Astrocyte (in vitro differentiated cells and primary cell): ENCODE data around the gene SPTBN1. TPM values are rescaled to one million over a fixed set of nuclear protein-coding genes. Genes with fewer than 3 reads are reported as not detected.

Source experiments
- DNase-seq: peaks from one replicate; pipeline ENCODE4 v3.0.0-alpha.2; 2010; ENCODE audit warnings: low read depth
- FAIRE-seq: peaks from 2 replicates; lab custom pipeline; 2011; peaks lifted over from hg19 to GRCh38; lab: Jason Lieb, UNC
- H2AFZ ChIP-seq: 2 replicates; pipeline ENCODE4 v1.6.0; 2012; ENCODE audit warnings: low read depth, low read length, inconsistent platforms
- H3K27ac ChIP-seq: 2 replicates; pipeline ENCODE4 v1.5.1; 2011; ENCODE audit warnings: low read depth, low read length, inconsistent platforms
- H3K27me3 ChIP-seq: 2 replicates; pipeline ENCODE4 v1.6.0; 2011; ENCODE audit warnings: low read length, inconsistent platforms; ENCODE audit not compliant: insufficient read depth
- H3K36me3 ChIP-seq: 2 replicates; pipeline ENCODE4 v1.5.1; 2011; ENCODE audit warnings: low read length, inconsistent platforms; ENCODE audit not compliant: insufficient read depth
- H3K4me1 ChIP-seq: 2 replicates; pipeline ENCODE4 v1.5.1; 2011; ENCODE audit warnings: low read length, inconsistent platforms; ENCODE audit not compliant: insufficient read depth
- H3K4me2 ChIP-seq: 2 replicates; pipeline ENCODE4 v1.6.0; 2012; ENCODE audit warnings: low read length, inconsistent platforms
- H3K4me3 ChIP-seq: 2 replicates; pipeline ENCODE4 v1.5.1; 2011; ENCODE audit warnings: low read depth, mild to moderate bottlenecking, low read length, inconsistent platforms; ENCODE audit not compliant: insufficient read depth
- H3K79me2 ChIP-seq: 2 replicates; pipeline ENCODE4 v1.6.0; 2012; ENCODE audit warnings: mild to moderate bottlenecking, low read length, inconsistent platforms; ENCODE audit not compliant: insufficient read depth
- H3K9ac ChIP-seq: 2 replicates; pipeline ENCODE4 v1.6.0; 2012; ENCODE audit warnings: mild to moderate bottlenecking, low read length, inconsistent platforms
- H3K9me3 ChIP-seq: 2 replicates; pipeline ENCODE4 v1.5.1; 2012; ENCODE audit warnings: low read depth, mild to moderate bottlenecking, low read length, inconsistent platforms; ENCODE audit not compliant: insufficient read depth
- H4K20me1 ChIP-seq: 2 replicates; pipeline ENCODE4 v1.6.0; 2012; ENCODE audit warnings: low read length, inconsistent platforms; ENCODE audit not compliant: insufficient read depth
- H3K27ac Mint-ChIP-seq: one replicate; pipeline ENCODE4 v1.8.0; 2021; ENCODE audit warnings: mild to moderate bottlenecking, mixed read lengths; ENCODE audit not compliant: unreplicated experiment
- H3K27me3 Mint-ChIP-seq: one replicate; pipeline ENCODE4 v1.8.0; 2021; ENCODE audit warnings: low read depth, mixed read lengths; ENCODE audit not compliant: unreplicated experiment
- H3K36me3 Mint-ChIP-seq: one replicate; pipeline ENCODE4 v1.8.0; 2021; ENCODE audit warnings: low read depth, mixed read lengths; ENCODE audit not compliant: unreplicated experiment
- H3K4me1 Mint-ChIP-seq: one replicate; pipeline ENCODE4 v1.8.0; 2021; ENCODE audit warnings: low read depth, mixed read lengths; ENCODE audit not compliant: unreplicated experiment
- H3K4me3 Mint-ChIP-seq: one replicate; pipeline ENCODE4 v1.8.0; 2021; ENCODE audit warnings: mild to moderate bottlenecking, moderate library complexity, mixed read lengths; ENCODE audit not compliant: unreplicated experiment
- H3K9me3 Mint-ChIP-seq: one replicate; pipeline ENCODE4 v1.8.0; 2021; ENCODE audit warnings: mild to moderate bottlenecking, mixed read lengths; ENCODE audit not compliant: unreplicated experiment
- CTCF ChIP-seq: IDR thresholded peaks from 2 replicates; pipeline ENCODE4 v1.5.1; 2011; ENCODE audit warnings: low read depth, mild to moderate bottlenecking, inconsistent platforms, low read length, moderate library complexity; ENCODE audit not compliant: insufficient read depth
- EZH2 ChIP-seq: IDR thresholded peaks from 2 replicates; pipeline ENCODE4 v1.6.1; 2012; ENCODE audit warnings: mild to moderate bottlenecking, low read length, inconsistent platforms; ENCODE audit not compliant: insufficient read depth
- total RNA-seq: library from RNA; stranded (reverse); gene quantifications from 2 replicates; pipeline ENCODE4 v1.2.1, GENCODE V29; 2021

SPTBN1 gene
- total RNA-seq, 1 donor from 2014 or later: 311 TPM

- H3K36me3 Mint-ChIP-seq: peaks cover 19% of the 10 kb centered on the region
- H3K4me3 Mint-ChIP-seq: no peak overlapping the region
- no peaks in the 10 kb centered on the region for H3K27me3 Mint-ChIP-seq
- H3K27ac Mint-ChIP-seq: no peak overlapping the region
- no peak for DNase-seq
- H2AFZ ChIP-seq: no peak overlapping the region
- H3K27ac ChIP-seq: no peak overlapping the region
- TF ChIP-seq EZH2 (no peak), CTCF (no peak)
- H3K36me3 ChIP-seq: peaks cover 3% of the 10 kb centered on the region
- H3K4me1 ChIP-seq: peaks cover 49% of the 10 kb centered on the region
- no peaks in the 10 kb centered on the region for H3K27me3 ChIP-seq
- H3K4me1 Mint-ChIP-seq: peaks cover 48% of the 10 kb centered on the region
- H3K79me2 ChIP-seq: peaks cover 92% of the 10 kb centered on the region
- no peaks in the 10 kb centered on the region for H3K9me3 Mint-ChIP-seq
- no peak for FAIRE-seq
- H3K4me3 ChIP-seq: no peak overlapping the region
- H3K4me2 ChIP-seq: no peak overlapping the region
- H3K9me3 ChIP-seq: no peaks in the 10 kb centered on the region
- no peak overlapping the region for H3K9ac ChIP-seq
- H4K20me1 ChIP-seq: peaks cover 55% of the 10 kb centered on the region
These were observed 153.5 kb downstream of the SPTBN1 start for GRCh38 chr2:54609647-54610046.

GRCh38 chr2:54610700-54611099 is 154.6 kb downstream of the SPTBN1 start:
- TF ChIP-seq EZH2: no peak
- TF ChIP-seq CTCF: no peak
- Histone ChIP-seq H3K27me3 (no peaks in the 10 kb centered on the region), H4K20me1 (peaks cover 44% of the 10 kb centered on the region), H3K79me2 (peaks cover 92% of the 10 kb centered on the region), H3K4me1 (peaks cover 42% of the 10 kb centered on the region), H3K9ac (no peak overlapping the region), H3K4me3 (no peak overlapping the region), H3K27ac (no peak overlapping the region), H3K36me3 (peaks cover 9% of the 10 kb centered on the region), H2AFZ (no peak overlapping the region), H3K4me2 (no peak overlapping the region), H3K9me3 (no peaks in the 10 kb centered on the region)
- peaks cover 42% of the 10 kb centered on the region for H3K4me1 Mint-ChIP-seq
- H3K27ac Mint-ChIP-seq: no peak overlapping the region
- peaks cover 19% of the 10 kb centered on the region for H3K36me3 Mint-ChIP-seq
- no peak overlapping the region for H3K4me3 Mint-ChIP-seq
- H3K9me3 Mint-ChIP-seq: no peaks in the 10 kb centered on the region
- DNase-seq: peak; percentile 68
- no peaks in the 10 kb centered on the region for H3K27me3 Mint-ChIP-seq
- FAIRE-seq: no peak

- peaks cover 30% of the 10 kb centered on the region for H3K4me1 Mint-ChIP-seq
- H3K79me2 ChIP-seq: peaks cover 84% of the 10 kb centered on the region
- H3K27ac Mint-ChIP-seq: no peak overlapping the region
These were observed 155.9 kb downstream of the SPTBN1 start for GRCh38 chr2:54611830-54612545.

More at GRCh38 chr2:54611830-54612545, 155.9 kb downstream of the SPTBN1 start:
- peaks cover 29% of the 10 kb centered on the region for H3K4me1 ChIP-seq
- peaks cover 21% of the 10 kb centered on the region for H3K36me3 ChIP-seq
- no peaks in the 10 kb centered on the region for H3K9me3 Mint-ChIP-seq
- no peak overlapping the region for H3K4me3 ChIP-seq
- peaks cover 22% of the 10 kb centered on the region for H3K36me3 Mint-ChIP-seq
- H3K9me3 ChIP-seq: no peaks in the 10 kb centered on the region
- FAIRE-seq (no peak), DNase-seq (no peak)
- H4K20me1 ChIP-seq: peaks cover 31% of the 10 kb centered on the region
- no peak overlapping the region for H3K4me2 ChIP-seq
- TF ChIP-seq EZH2: no peak
- TF ChIP-seq CTCF: no peak
- H2AFZ ChIP-seq: no peak overlapping the region
- no peak overlapping the region for H3K27ac ChIP-seq
- H3K27me3 Mint-ChIP-seq: no peaks in the 10 kb centered on the region
- H3K9ac ChIP-seq: no peak overlapping the region
- no peaks in the 10 kb centered on the region for H3K27me3 ChIP-seq
- H3K4me3 Mint-ChIP-seq: no peak overlapping the region
